ENCODE results near the gene SPG11.

DNA sequence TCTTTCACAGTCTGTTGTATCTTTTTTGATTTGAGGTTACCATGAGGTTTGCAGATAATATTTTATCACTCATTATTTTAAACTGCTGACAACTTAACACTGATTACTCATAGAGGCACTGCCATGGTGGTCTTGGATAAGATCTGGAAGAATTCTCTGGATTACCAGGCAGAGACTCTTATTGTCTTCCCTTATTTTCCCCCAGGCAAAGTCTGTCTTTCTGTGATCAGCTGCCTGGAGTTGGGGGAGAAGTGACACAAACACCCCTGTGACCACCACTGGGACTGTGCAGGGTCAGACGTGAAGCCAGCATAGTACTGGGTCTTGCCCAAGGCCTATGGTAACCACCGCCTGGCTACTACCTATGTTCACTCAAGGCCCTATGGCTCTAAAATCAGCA, 42.9 kb upstream of the SPG11 start:
- TF ChIP-seq, protein P1, sequence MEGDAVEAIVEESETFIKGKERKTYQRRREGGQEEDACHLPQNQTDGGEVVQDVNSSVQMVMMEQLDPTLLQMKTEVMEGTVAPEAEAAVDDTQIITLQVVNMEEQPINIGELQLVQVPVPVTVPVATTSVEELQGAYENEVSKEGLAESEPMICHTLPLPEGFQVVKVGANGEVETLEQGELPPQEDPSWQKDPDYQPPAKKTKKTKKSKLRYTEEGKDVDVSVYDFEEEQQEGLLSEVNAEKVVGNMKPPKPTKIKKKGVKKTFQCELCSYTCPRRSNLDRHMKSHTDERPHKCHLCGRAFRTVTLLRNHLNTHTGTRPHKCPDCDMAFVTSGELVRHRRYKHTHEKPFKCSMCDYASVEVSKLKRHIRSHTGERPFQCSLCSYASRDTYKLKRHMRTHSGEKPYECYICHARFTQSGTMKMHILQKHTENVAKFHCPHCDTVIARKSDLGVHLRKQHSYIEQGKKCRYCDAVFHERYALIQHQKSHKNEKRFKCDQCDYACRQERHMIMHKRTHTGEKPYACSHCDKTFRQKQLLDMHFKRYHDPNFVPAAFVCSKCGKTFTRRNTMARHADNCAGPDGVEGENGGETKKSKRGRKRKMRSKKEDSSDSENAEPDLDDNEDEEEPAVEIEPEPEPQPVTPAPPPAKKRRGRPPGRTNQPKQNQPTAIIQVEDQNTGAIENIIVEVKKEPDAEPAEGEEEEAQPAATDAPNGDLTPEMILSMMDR (IDR thresholded peaks at IDR 0.05; ENCODE audit: low read depth, low read length): no peak
- TF ChIP-seq, protein P2, sequence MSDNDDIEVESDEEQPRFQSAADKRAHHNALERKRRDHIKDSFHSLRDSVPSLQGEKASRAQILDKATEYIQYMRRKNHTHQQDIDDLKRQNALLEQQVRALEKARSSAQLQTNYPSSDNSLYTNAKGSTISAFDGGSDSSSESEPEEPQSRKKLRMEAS (IDR thresholded peaks at IDR 0.05; ENCODE audit: low read depth, low read length): no peak
